GM12873 (cell line): ENCODE data around the gene CBY1.

ENCODE experiments used
- CTCF ChIP-seq: IDR thresholded peaks from 2 replicates; pipeline ENCODE4 v1.5.1; 2012; ENCODE audit warnings: low read depth, mild to moderate bottlenecking, moderate library complexity, low read length, control low read depth; ENCODE audit not compliant: insufficient read depth; ENCODE audit errors: missing control alignments

Gene CBY1

GRCh38 chr22:38705235-38706100 lies 49.0 kb downstream of the CBY1 start, which contains the start of gene GTPBP1:
Gene GTPBP1 (plus strand): TSS chr22:38705944. CDS start chr22:38705956, 12 bp downstream.
- TF ChIP-seq CTCF = no peak

GRCh38 chr22:38706101-38706900 lies 49.9 kb downstream of the CBY1 start:
- no peak for TF ChIP-seq CTCF

GRCh38 chr22:38706901-38707195 lies 50.4 kb downstream of the CBY1 start:
- TF ChIP-seq CTCF = no peak

GRCh38 chr22:38707346-38707745 lies 50.9 kb downstream of the CBY1 start:
- TF ChIP-seq CTCF = no peak

- no peak for TF ChIP-seq CTCF
Measured at GRCh38 chr22:38707984-38708383, 51.5 kb downstream of the CBY1 start.

GRCh38 chr22:38709306-38709705 lies 52.9 kb downstream of the CBY1 start:
- TF ChIP-seq CTCF = no peak

GRCh38 chr22:38710351-38710750 lies 53.9 kb downstream of the CBY1 start:
- no peak for TF ChIP-seq CTCF
